H1 (cell line): ENCODE results near the gene SLC34A1. TPM values are rescaled to one million over a fixed set of nuclear protein-coding genes. Genes with fewer than 3 reads are reported as not detected.

Experiments used
- TCF12 ChIP-seq: IDR thresholded peaks from 2 replicates; pipeline ENCODE4 v1.6.1; 2011; ENCODE audit warnings: low read depth, mild to moderate bottlenecking, low read length
- polyA plus RNA-seq, 7 experiments: library from polyadenylated mRNA; depleted of rRNA in 3 of 7; stranded (reverse) in 5 of 7; unstranded in 2 of 7; fragments of >200 nt in 5 of 7; fragments of 200-250 nt in 2 of 7; gene quantifications; 1 replicate in 5 of 7; 2 replicates in 1 of 7; 4 replicates in 1 of 7; pipeline versions ENCODE4 v1.2.1 to v1.2.3, GENCODE V29; 2011 to 2013; ENCODE audit warnings: missing spikeins in 2 of 7, mixed read lengths in 2 of 7
- total RNA-seq: library from RNA; stranded (reverse); fragmentation: NEBNext Ultra II Directional; extraction: Animal tissue kit (Norgen Biotek cat#: 25700); gene quantifications from 2 replicates; pipeline ENCODE4 v1.2.1, GENCODE V29; 2021
- TF ChIP-seq, protein P1 (sequence below): fragments of 300-600 bp; sonication (generic); IDR thresholded peaks from 2 replicates; pipeline ENCODE4 v1.7.1; 2012; ENCODE audit warnings: low read length, moderate library complexity, mild to moderate bottlenecking, inconsistent platforms; ENCODE audit not compliant: insufficient replicate concordance

Gene SLC34A1
- total and polyA plus RNA-seq, 2 of the 8 experiments (the other 6 are each of a cell fraction or from before 2014, with no cell fraction given) = not detected

DNA sequence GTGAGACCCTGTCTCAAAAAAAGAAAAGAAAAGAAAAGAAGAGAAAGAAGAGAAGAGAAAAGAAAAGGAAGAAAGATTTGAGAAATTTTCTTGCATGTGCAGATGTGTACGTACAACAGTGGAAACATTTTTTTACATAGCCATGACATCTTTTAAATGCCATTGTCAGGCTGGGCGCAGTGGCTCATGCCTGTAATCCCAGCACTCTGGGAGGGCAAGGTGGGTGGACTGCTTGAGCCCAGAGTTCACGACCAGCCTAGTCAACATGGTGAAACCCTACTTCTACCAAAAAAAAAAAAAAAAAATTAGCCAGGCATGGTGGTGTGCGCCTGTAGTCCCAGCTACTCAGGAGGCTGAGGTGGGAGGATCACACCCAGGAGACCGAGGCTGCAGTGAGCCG lies 39.3 kb upstream of the SLC34A1 start (continued):
- TF ChIP-seq, protein P1, sequence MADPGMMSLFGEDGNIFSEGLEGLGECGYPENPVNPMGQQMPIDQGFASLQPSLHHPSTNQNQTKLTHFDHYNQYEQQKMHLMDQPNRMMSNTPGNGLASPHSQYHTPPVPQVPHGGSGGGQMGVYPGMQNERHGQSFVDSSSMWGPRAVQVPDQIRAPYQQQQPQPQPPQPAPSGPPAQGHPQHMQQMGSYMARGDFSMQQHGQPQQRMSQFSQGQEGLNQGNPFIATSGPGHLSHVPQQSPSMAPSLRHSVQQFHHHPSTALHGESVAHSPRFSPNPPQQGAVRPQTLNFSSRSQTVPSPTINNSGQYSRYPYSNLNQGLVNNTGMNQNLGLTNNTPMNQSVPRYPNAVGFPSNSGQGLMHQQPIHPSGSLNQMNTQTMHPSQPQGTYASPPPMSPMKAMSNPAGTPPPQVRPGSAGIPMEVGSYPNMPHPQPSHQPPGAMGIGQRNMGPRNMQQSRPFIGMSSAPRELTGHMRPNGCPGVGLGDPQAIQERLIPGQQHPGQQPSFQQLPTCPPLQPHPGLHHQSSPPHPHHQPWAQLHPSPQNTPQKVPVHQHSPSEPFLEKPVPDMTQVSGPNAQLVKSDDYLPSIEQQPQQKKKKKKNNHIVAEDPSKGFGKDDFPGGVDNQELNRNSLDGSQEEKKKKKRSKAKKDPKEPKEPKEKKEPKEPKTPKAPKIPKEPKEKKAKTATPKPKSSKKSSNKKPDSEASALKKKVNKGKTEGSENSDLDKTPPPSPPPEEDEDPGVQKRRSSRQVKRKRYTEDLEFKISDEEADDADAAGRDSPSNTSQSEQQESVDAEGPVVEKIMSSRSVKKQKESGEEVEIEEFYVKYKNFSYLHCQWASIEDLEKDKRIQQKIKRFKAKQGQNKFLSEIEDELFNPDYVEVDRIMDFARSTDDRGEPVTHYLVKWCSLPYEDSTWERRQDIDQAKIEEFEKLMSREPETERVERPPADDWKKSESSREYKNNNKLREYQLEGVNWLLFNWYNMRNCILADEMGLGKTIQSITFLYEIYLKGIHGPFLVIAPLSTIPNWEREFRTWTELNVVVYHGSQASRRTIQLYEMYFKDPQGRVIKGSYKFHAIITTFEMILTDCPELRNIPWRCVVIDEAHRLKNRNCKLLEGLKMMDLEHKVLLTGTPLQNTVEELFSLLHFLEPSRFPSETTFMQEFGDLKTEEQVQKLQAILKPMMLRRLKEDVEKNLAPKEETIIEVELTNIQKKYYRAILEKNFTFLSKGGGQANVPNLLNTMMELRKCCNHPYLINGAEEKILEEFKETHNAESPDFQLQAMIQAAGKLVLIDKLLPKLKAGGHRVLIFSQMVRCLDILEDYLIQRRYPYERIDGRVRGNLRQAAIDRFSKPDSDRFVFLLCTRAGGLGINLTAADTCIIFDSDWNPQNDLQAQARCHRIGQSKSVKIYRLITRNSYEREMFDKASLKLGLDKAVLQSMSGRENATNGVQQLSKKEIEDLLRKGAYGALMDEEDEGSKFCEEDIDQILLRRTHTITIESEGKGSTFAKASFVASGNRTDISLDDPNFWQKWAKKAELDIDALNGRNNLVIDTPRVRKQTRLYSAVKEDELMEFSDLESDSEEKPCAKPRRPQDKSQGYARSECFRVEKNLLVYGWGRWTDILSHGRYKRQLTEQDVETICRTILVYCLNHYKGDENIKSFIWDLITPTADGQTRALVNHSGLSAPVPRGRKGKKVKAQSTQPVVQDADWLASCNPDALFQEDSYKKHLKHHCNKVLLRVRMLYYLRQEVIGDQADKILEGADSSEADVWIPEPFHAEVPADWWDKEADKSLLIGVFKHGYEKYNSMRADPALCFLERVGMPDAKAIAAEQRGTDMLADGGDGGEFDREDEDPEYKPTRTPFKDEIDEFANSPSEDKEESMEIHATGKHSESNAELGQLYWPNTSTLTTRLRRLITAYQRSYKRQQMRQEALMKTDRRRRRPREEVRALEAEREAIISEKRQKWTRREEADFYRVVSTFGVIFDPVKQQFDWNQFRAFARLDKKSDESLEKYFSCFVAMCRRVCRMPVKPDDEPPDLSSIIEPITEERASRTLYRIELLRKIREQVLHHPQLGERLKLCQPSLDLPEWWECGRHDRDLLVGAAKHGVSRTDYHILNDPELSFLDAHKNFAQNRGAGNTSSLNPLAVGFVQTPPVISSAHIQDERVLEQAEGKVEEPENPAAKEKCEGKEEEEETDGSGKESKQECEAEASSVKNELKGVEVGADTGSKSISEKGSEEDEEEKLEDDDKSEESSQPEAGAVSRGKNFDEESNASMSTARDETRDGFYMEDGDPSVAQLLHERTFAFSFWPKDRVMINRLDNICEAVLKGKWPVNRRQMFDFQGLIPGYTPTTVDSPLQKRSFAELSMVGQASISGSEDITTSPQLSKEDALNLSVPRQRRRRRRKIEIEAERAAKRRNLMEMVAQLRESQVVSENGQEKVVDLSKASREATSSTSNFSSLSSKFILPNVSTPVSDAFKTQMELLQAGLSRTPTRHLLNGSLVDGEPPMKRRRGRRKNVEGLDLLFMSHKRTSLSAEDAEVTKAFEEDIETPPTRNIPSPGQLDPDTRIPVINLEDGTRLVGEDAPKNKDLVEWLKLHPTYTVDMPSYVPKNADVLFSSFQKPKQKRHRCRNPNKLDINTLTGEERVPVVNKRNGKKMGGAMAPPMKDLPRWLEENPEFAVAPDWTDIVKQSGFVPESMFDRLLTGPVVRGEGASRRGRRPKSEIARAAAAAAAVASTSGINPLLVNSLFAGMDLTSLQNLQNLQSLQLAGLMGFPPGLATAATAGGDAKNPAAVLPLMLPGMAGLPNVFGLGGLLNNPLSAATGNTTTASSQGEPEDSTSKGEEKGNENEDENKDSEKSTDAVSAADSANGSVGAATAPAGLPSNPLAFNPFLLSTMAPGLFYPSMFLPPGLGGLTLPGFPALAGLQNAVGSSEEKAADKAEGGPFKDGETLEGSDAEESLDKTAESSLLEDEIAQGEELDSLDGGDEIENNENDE = no peak
- no peak for TF ChIP-seq TCF12
